ENCODE measurements around the gene NMT1. TPM values are rescaled to one million over a fixed set of nuclear protein-coding genes. Genes with fewer than 3 reads are reported as not detected.
"Not testable (repeated sequence)": the region's sequence is repeated elsewhere in the genome, so short reads cannot be mapped to it uniquely, and the experiment has no call there.

The NMT1 gene
- total RNA-seq, 1 donor from 2014 or later, result 46.4 TPM

GRCh38 chr17:45120558-45120957 lies 59.4 kb downstream of the NMT1 start:
- DNase-seq, result no peak

GRCh38 chr17:45121055-45121454 lies 59.9 kb downstream of the NMT1 start:
- no peak for DNase-seq

GRCh38 chr17:45123076-45123770 lies 62.1 kb downstream of the NMT1 start:
- no peak for DNase-seq

- DNase-seq, result no peak
Measured at GRCh38 chr17:45123930-45124796, 63.0 kb downstream of the NMT1 start.

- DNase-seq, result not testable (repeated sequence)
Measured at GRCh38 chr17:45124797-45125122, 63.6 kb downstream of the NMT1 start.

- DNase-seq, result no peak
Measured at GRCh38 chr17:45125509-45125908, 64.4 kb downstream of the NMT1 start.

GRCh38 chr17:45127207-45127547 lies 66.1 kb downstream of the NMT1 start:
- DNase-seq, result no peak

- DNase-seq, result no peak
Measured at GRCh38 chr17:45127548-45128300, 66.6 kb downstream of the NMT1 start.

- DNase-seq, result no peak
Measured at GRCh38 chr17:45128331-45128730, 67.2 kb downstream of the NMT1 start.

GRCh38 chr17:45128989-45129388 lies 67.9 kb downstream of the NMT1 start:
- no peak for DNase-seq

- DNase-seq, result no peak
Measured at GRCh38 chr17:45129426-45129939, 68.4 kb downstream of the NMT1 start.

- no peak for DNase-seq
Measured at GRCh38 chr17:45129940-45130680, 69.0 kb downstream of the NMT1 start.

- DNase-seq, result no peak
Measured at GRCh38 chr17:45130681-45131615, 69.8 kb downstream of the NMT1 start.

GRCh38 chr17:45131616-45132319 lies 70.7 kb downstream of the NMT1 start:
- peak; percentile 26 for DNase-seq

- DNase-seq, result no peak
Measured at GRCh38 chr17:45132320-45132571, 71.1 kb downstream of the NMT1 start, which contains the start of gene PLCD3. Gene PLCD3, minus strand, starts transcription at chr17:45132515. Its CDS starts 105 bp downstream, at chr17:45132410.

- peak; percentile 58 for DNase-seq
Measured at GRCh38 chr17:45132572-45133463, 71.7 kb downstream of the NMT1 start.

- peak; percentile 97 for DNase-seq
Measured at GRCh38 chr17:45135192-45135977, 74.3 kb downstream of the NMT1 start, which contains the start of gene ACBD4. Gene ACBD4, plus strand, starts transcription at chr17:45135687. Its CDS starts 458 bp downstream, at chr17:45136145.
